ENCODE measurements around the gene PSME1. TPM values are rescaled to one million over a fixed set of nuclear protein-coding genes. Genes with fewer than 3 reads are reported as not detected.

The PSME1 gene
- total RNA-seq, 1 donor, result 111 TPM

DNA sequence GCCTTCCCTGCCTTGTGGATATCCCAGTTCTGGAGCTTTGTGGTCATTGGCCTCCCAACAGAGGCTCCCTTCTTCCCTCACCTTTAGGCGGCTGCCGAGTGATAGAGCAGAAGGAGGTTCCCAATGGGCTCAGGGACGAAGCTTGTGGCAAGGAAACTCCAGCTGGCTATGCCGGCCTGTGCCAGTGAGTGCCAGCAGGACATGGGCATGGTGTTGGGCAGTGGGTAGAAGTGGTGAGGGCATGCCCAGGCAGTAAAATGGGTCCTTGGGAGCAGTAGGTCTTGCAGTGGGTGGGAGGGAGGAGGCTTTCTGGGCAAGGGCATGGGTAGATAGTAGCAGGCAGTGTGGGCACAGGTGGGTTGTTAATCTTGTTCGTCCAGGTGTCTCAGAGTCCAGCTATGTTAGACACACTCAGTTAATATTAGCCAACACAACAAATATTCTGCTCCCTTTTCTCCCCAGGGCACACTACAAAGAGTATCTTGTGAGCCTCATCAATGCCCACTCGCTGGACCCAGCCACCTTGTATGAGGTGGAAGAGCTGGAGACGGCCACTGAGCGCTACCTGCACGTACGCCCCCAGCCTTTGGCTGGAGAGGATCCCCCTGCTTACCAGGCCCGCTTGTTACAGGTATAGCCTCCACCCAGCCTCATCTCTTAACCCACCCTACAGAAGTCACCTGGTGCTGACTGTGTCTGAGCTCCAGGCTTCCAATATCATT is 23.9 kb downstream of the PSME1 start:
- H3K27me3 ChIP-seq (ENCODE audit: insufficient read depth, low read length), result no peaks in the 10 kb centered on the region
- H4K20me1 ChIP-seq (ENCODE audit: insufficient read depth, low read length), result peaks cover 4% of the 10 kb centered on the region
- no peak overlapping the region for H2AFZ ChIP-seq (ENCODE audit: low read length)
- H3K4me3 ChIP-seq (ENCODE audit: insufficient read depth, low read length), result no peak overlapping the region
- H3K4me1 ChIP-seq (ENCODE audit: insufficient read depth, low read length), result peaks cover 11% of the 10 kb centered on the region
- H3K36me3 ChIP-seq (ENCODE audit: insufficient read depth, low read length), result peaks cover 74% of the 10 kb centered on the region
- H3K9me3 ChIP-seq (ENCODE audit: low read depth, low read length), result no peaks in the 10 kb centered on the region
- no peak overlapping the region for H3K27ac ChIP-seq (ENCODE audit: low read depth, low read length)
- peaks cover 23% of the 10 kb centered on the region for H3K79me2 ChIP-seq (ENCODE audit: insufficient read depth, low read length)
- TF ChIP-seq, protein P1, sequence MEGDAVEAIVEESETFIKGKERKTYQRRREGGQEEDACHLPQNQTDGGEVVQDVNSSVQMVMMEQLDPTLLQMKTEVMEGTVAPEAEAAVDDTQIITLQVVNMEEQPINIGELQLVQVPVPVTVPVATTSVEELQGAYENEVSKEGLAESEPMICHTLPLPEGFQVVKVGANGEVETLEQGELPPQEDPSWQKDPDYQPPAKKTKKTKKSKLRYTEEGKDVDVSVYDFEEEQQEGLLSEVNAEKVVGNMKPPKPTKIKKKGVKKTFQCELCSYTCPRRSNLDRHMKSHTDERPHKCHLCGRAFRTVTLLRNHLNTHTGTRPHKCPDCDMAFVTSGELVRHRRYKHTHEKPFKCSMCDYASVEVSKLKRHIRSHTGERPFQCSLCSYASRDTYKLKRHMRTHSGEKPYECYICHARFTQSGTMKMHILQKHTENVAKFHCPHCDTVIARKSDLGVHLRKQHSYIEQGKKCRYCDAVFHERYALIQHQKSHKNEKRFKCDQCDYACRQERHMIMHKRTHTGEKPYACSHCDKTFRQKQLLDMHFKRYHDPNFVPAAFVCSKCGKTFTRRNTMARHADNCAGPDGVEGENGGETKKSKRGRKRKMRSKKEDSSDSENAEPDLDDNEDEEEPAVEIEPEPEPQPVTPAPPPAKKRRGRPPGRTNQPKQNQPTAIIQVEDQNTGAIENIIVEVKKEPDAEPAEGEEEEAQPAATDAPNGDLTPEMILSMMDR (IDR thresholded peaks at IDR 0.05; ENCODE audit: extremely low read depth, low read depth, low read length), result no peak
- peak; percentile 41 for DNase-seq (ENCODE audit: insufficient read length, low spot score, missing footprints)
- H3K4me2 ChIP-seq (ENCODE audit: insufficient read depth, low read length), result no peak overlapping the region

DNA sequence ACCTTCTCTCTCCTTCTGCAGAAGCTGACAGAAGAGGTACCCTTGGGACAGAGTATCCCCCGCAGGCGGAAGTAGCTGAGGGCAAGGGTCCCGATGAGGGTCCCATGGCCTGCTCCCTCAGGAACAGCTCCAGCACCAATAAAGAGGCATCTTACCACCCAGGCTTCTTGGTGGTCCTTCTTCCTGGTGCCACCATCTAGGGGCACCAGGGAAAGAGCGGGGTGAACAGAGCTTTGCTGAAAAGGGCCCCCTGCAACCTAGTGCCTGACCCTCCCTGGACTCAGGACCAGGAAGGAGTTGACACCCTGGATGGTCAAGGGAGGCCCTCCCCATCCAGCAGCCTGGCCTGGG is 24.5 kb downstream of the PSME1 start:
- DNase-seq (ENCODE audit: insufficient read length, low spot score, missing footprints), result no peak
- no peak overlapping the region for H3K4me3 ChIP-seq (ENCODE audit: insufficient read depth, low read length)
- H2AFZ ChIP-seq (ENCODE audit: low read length), result no peak overlapping the region
- H3K4me2 ChIP-seq (ENCODE audit: insufficient read depth, low read length), result no peak overlapping the region
- H3K4me1 ChIP-seq (ENCODE audit: insufficient read depth, low read length), result peaks cover 11% of the 10 kb centered on the region
- H3K27me3 ChIP-seq (ENCODE audit: insufficient read depth, low read length), result no peaks in the 10 kb centered on the region
- H3K27ac ChIP-seq (ENCODE audit: low read depth, low read length), result peak overlapping the region; percentile 88
- H3K79me2 ChIP-seq (ENCODE audit: insufficient read depth, low read length), result peaks cover 23% of the 10 kb centered on the region
- peaks cover 6% of the 10 kb centered on the region for H4K20me1 ChIP-seq (ENCODE audit: insufficient read depth, low read length)
- TF ChIP-seq, protein P1 (IDR thresholded peaks at IDR 0.05; ENCODE audit: extremely low read depth, low read depth, low read length), result no peak
- peaks cover 74% of the 10 kb centered on the region for H3K36me3 ChIP-seq (ENCODE audit: insufficient read depth, low read length)
- no peaks in the 10 kb centered on the region for H3K9me3 ChIP-seq (ENCODE audit: low read depth, low read length)

DNA sequence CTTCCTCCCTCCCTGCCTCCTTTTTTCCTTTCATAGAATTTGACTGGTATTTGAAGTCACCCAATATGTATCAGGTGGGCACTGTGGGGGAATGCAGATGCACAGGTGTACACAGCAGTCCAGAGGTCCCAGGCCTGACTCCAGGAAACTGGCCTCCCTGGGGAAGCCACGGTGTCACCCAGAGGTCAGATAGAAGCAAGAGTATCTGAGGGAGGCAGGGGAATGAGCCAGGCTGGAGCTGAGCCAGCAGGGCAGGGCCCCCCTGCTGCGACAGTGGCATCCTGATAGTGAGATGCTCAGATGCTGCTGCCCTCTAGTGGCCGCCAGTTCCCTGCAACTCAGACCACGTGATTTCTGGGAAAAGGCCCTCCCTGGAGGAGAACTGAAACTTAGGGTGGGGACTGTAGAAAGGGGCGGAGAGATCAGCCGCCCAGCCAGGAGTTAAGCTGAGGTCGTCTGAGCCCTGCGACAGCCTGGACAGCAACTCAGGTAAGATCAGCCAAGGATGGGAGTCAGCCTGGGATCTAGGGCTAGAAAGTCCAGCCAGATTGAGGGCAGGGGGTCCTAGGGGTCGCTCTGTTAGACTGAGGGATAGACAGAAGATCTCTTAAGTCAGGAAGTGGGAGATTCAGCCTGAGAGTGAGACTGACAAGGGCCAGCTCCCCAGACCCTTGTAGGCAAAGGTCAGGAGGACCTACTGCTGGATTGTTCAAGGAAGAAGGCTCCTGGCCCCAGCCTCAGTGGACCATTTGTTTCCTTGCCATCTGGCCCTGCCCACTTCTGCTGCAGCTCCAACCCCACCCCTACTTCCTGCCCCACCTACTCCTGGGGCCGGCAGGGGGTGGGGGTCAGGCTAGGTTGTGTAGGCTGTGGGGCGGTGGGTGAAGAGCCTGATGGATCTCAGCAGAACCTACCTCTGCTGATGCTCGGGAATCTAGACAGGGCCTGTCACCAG is 25.1 kb downstream of the PSME1 start, which contains the start of gene IRF9:
Gene IRF9, plus strand, starts transcription at position 416 of the 955 bp plus-strand sequence. CDS start 880 bp downstream, outside the sequence.
- Histone ChIP-seq H3K4me1 (ENCODE audit: insufficient read depth, low read length) (peaks cover 11% of the 10 kb centered on the region), H3K36me3 (ENCODE audit: insufficient read depth, low read length) (peaks cover 74% of the 10 kb centered on the region), H3K4me2 (ENCODE audit: insufficient read depth, low read length) (peak within 1 kb of the TSS; percentile 97), H3K9me3 (ENCODE audit: low read depth, low read length) (no peaks in the 10 kb centered on the region), H4K20me1 (ENCODE audit: insufficient read depth, low read length) (peaks cover 6% of the 10 kb centered on the region), H3K27ac (ENCODE audit: low read depth, low read length) (peak within 1 kb of the TSS; percentile 88), H3K27me3 (ENCODE audit: insufficient read depth, low read length) (no peaks in the 10 kb centered on the region), H3K4me3 (ENCODE audit: insufficient read depth, low read length) (peak within 1 kb of the TSS; percentile 82), H2AFZ (ENCODE audit: low read length) (peak within 1 kb of the TSS; percentile 42), H3K79me2 (ENCODE audit: insufficient read depth, low read length) (peaks cover 23% of the 10 kb centered on the region)
- TF ChIP-seq, protein P1 (IDR thresholded peaks at IDR 0.05; ENCODE audit: extremely low read depth, low read depth, low read length), result peak; percentile 98
- DNase-seq (ENCODE audit: insufficient read length, low spot score, missing footprints), result peak; percentile 98
